GM18870 (cell line): ENCODE measurements around the gene SCNM1.
"Not testable (repeated sequence)": the region's sequence is repeated elsewhere in the genome, so short reads cannot be mapped to it uniquely, and the experiment has no call there.

ENCODE experiments used
- ATAC-seq: cut with Tn5 transposase; IDR thresholded peaks from one replicate; pipeline ENCODE4 v1.9.1; 2021; ENCODE audit warnings: moderate library complexity; ENCODE audit not compliant: unreplicated experiment

The SCNM1 gene

DNA sequence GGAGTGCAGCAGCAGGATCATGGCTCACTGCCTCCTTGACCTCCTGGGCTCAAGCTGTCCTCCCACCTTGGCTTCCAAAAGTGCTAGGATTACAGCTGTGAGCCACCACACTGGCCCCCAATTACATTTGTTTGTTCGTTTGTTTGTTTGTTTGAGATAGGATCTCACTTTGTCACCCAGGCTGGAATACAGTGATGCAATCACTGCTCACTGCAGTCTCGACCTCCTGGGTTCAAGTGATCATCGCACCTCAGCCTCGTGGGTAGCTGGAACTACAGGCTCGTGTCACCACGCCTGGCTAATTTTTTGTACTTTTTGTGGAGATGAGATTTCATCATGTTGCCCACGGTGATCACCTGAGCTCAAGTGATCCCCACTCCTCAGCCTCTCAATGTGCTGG, 26.1 kb downstream of the SCNM1 start:
- ATAC-seq = no peak

DNA sequence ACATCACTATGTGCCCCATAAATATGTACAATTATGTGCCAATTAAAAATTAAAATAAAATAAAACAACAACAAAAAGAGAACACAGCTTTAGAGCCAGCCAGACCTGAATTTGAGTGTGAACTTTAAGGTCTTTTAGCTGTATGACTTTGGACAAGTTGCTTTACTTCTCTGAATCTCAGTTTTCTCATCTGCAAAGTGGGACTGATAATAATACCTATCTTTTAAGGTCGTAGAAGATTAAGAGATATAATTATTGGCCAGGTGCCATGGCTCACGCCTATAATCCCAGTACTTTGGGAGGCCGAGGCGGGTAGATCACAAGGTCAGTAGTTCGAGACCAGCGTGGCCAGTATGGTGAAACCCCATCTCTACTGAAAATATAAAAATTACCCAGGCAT, 27.4 kb downstream of the SCNM1 start:
- no peak for ATAC-seq

DNA sequence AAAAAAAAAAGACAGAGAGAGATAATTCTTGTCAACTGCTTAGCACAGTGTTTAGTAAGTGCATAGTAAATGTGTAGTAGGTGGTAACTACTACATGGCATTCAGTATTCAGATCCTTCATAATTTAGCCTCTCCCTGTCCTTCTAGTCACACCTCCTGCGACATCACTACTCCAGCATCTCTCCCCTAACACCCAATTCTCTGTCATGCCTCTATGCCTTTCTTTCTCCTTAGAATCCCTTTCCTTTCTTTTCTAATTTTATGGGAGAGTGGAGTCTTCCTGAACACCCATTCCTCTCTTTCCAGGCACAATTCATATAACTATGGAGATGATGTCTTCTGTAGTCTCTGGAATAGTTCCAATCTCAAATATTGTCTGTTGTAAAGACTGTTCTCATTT, 27.9 kb downstream of the SCNM1 start:
- ATAC-seq = no peak

DNA sequence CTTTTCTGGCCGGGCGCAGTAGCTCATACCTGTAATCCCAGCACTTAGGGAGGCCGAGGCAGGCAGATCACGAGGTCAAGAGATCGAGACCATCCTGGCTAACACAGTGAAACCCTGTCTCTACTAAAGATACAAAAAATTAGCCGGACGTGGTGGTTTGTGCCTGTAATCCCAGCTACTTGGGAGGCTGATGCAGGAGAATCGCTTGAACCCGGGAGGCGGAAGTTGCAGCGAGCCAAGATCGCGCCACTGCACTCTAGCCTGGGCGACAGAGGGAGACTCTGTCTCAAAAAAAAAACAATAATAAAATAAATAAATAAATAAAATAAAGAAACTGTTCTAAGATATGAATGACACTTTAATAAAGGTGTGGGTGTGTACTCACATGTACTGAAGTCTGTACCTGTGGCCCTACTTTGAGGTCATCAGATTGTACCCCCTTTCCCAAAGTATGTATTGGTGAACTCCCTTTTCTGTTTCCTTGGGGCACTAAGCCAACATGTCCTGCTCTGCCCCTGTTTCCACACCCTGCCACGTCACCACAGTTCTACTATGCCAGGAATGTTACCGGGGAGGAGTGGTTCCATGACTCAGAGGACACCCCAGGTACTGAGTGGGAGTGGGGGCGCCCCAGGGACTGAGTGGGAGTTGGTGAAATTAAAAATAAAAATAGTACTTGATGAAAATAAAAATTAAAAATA, 29.1 kb downstream of the SCNM1 start:
- not testable (repeated sequence) for ATAC-seq

DNA sequence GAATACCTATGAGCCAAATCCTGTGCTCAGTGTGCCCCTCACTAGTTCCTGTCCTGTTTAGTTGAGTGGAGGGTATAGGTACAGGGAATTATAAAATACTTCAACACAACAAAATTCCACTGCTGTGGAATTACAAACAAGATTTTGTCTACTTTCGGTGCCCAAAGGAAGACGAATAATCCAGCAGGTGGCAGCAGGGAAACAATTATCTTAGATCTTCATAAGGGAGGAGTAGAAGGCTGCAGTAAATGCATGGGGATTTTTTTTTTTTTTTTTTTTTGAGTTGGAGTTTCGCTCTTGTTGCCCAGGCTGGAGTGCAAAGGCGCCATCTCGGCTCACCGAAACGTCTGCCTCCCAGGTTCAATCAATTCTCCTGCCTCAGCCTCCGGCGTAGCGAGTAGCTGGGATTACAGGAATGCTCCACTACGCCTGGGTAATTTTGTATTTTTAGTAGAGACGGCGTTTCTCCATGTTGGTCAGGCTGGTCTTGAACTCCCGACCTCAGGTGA, 30.4 kb downstream of the SCNM1 start:
- no peak for ATAC-seq

DNA sequence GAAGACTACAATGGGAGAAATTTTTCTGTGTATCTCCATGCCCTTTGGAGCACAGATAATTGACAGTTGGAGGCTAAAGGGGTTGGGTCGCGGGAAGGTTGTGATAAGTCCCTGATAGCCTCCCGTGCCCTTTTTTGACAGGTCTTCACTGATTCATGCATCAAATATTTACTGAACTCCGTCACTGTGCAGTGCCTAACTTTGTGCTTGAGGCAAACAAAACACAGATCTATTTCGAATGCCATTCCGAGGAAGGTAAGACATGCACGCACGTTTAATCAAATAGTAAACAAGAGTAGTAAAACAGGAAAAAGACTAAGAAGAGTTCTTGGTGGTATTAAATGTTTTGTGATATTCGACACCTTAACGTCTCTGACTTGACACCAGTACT, 31.9 kb downstream of the SCNM1 start:
- ATAC-seq = no peak

DNA sequence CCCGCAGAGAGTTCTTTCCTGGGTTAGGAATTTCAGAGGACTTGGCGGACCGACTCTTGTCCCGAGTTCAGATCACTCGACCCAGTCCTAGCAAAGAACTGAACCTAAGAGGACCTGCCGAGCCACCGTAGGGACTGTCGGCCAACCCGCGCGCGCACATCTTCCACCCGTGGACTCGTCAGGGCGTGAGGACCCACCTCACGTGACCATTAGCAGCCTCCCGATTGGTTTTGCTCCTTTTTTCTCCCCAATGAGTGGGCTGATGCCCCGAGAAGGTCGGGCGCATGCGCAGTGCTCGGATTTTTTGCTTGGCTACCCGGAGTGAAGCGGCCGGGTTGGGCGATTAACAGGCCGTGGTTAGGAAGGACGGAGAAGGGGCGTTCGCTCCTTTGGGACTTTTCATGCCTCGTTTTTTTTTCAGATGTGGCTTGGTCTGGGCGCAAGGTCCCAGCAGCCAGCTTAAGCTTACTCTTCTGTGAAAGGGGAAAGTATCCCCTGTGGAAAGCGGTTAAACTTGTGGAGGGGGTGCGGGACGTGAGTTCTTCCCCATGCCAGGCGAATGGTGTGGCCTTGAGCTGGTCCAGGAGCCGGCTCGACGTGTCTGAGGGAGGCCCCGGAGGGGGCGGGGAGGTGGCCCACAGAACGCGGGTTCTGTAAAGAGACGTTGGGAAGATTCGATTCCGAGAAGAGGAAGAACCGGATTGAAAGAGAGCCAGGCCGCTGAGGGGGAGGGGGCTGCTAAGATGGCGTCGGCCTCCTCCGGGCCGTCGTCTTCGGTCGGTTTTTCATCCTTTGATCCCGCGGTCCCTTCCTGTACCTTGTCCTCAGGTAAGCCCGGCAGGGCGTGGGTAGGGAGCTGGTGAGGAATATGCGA, 32.5 kb downstream of the SCNM1 start, which contains the start of gene PIP5K1A:
TSS of gene PIP5K1A (plus strand) at position 299 of the 874 bp plus-strand sequence. CDS start at position 744, 445 bp downstream.
- ATAC-seq = peak; percentile 82

DNA sequence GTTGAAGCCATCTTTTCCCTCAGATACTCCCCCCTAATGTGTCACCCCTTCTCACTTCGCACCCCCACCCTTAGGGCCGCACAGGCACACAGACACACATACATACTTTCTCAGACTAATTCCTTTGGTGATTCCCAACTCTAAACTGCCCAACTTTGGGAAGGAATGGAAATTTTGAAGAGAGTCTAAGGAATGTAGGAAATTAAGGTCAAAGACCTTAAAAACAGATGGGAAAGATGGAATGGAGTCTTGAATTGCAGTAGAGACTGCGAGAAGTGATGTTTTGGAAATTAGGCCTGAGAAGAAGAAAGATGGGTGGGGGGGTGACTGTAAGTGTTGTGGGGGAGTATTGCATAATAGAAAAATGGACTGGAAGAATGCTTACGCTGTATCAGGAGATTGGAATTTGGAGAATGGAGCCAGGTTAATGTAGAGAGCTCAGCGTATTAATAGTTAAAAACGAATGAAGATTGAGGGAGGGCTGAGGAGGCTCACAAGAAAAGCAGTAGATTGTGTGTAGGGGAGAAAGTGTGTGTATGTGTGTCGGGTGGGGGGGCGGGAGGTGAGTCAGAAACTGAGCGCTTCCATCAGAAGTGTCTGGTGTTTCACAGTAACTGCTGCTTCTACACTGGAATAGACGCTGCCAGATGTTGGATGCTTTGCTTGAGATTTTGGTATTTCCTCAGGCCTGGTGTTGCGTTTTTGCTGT, 34.1 kb downstream of the SCNM1 start:
- ATAC-seq = no peak

DNA sequence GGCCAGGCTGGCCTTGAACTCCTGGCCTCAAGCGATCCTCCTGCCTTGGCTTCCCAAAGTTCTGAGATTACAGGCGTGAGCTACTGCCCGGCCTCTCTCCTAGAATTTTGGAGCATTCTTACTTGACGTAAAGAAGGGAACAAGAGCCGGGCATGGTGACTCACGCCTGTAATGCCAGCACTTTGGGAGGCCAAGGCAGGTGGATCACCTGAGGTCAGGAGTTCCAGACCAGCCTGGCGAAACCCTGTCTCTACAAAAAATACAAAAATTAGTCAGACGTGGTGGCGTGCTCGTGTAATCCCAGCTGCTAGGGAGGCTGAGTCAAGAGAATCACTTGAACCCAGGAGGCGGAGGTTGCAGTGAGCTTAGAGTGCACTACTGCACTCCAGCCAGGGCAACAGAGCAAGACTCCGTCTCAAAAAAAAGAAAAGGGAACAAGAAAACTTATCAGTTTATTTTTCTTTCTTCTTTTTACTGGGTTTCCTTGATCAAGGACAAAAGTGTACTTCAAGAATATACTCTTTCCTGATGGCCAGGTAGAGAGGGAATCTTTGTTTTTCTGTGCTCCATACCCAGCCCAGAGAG, 39.5 kb downstream of the SCNM1 start:
- not testable (repeated sequence) for ATAC-seq

DNA sequence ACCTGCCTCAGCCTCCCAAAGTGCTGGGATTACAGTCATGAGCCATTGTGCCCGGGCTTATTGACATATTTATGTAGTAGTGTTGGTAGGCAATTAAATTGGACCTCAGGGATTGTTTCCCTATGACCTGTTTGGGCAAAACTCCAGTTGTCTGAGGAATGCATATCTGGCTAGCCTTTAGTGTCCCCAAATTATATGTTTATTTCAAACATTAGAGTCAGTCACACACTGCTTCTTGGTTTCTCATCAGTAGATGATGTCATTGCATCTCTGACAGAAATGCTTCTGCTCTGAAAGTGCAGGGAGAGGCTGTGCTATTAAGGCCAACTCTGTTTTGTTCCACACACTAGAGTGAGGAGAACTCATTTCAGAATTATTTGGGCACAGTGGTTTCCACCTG, 44.9 kb downstream of the SCNM1 start:
- no peak for ATAC-seq

DNA sequence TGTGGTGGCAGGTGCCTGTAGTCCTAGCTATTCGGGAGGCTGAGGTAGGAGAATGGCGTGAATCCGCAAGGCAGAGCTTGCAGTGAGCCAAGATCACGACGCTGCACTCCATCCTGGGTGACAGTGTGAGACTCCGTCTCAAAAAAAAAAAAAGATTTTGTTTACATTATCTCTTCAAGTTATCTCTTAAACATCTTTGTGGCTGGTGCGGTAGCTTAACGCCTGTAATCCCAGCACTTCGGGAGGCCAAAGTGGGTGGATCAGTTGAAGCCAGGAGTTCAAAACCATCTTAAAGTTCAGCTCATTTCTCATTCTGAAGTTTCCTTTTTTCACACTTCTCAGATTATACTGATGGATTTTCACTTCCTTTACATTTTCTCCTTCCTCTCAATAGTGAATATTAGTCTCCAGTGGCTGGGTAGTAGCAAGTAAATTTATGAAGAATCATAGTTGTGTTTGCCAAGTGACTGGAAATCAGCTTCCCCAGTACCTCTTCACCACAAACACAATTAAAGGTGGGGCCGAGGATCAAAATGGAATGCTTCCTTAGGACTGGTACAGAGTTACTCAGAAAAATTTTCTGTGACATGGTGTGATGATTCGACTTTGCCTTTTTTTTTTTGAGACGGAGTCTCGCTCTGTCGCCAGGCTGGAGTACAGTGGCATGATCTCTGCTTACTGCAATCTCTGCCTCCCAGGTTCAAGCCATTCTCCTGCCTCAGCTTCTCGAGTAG, 46.2 kb downstream of the SCNM1 start:
- ATAC-seq = no peak

DNA sequence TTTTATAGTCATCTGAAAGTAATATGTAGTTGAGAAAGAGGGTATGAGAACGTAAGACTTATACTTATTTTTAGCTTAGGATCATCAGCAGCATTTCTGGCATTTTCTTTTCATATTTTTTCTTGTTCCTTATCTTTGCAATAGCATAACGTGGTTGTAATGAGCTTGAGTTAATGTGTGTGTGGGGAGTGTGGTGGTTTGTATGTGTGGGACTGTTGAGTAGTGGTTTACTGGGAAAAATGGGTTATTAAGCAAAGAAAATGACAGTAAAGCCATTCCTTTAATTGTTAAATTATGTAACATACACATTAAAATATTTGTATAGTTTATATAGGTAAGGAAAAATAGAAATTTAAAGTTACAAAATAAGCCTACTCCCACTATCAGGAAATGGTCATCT, 47.6 kb downstream of the SCNM1 start:
- ATAC-seq = no peak
